Stomach (tissue), 4 donors: Measurements from ENCODE around the gene JUN.

Experiments
- CTCF ChIP-seq, 7 experiments: fragments of 450-650 bp in 4 of 7; fragments of 200-600 bp in 3 of 7; sonication (generic) in 3 of 7; IDR thresholded peaks; one replicate each; pipeline ENCODE4 v1.5.1; 2016 to 2019; ENCODE audit warnings: antibody characterized with exemption in 7 of 7, control low read depth in 2 of 7, mild to moderate bottlenecking in 1 of 7
- POLR2AphosphoS5 ChIP-seq, 3 donors: sonication (generic); formaldehyde crosslinking; IDR thresholded peaks; one replicate each; pipeline ENCODE4 v1.6.1; 2016; ENCODE audit warnings: antibody characterized with exemption in 3 of 3

DNA sequence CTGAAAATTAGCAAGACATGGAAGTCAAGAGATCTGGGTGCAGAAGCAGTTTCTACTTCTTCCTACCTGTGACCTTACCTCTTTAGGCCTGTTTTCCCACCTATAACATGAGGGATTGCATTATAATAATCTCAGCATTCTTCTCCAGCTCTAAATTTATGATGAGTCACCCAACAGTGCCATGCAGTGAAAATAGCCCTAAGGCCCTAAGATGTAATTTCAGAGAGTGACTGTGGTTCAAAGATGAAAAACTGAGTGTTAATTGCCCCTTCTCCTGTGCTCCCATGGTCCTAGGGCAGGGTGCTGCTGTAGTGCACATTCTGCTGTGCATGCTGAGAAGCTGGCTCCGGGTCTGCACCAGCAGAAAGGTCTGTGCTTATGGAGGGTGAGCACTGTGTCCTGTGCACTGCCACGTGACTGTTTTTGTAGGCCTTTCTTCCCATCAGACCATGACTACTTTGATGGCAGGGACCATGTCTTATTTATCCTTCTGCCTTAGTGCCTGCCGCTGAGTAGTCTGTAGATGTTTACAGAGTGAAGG is 29.7 kb downstream of the JUN start:
- TF ChIP-seq CTCF (IDR thresholded peaks at IDR 0.05) (no peak), POLR2AphosphoS5 (IDR thresholded peaks at IDR 0.05) (no peak)
